Urinary bladder (tissue), 4 donors: ENCODE measurements around the gene CTBP1. TPM values are rescaled to one million over a fixed set of nuclear protein-coding genes. Genes with fewer than 3 reads are reported as not detected.

Experiments used
- DNase-seq: peaks from one replicate; pipeline ENCODE4 v3.0.0-alpha.2; 2015; ENCODE audit errors: extremely low spot score
- H3K27ac ChIP-seq: one replicate; pipeline ENCODE4 v1.5.1; 2013; ENCODE audit warnings: low read depth, mild to moderate bottlenecking, moderate library complexity
- H3K36me3 ChIP-seq: one replicate; pipeline ENCODE4 v1.6.1; 2013; ENCODE audit warnings: mild to moderate bottlenecking, moderate library complexity; ENCODE audit not compliant: insufficient read depth
- H3K4me1 ChIP-seq: one replicate; pipeline ENCODE4 v1.6.1; 2013; ENCODE audit warnings: mild to moderate bottlenecking, moderate library complexity; ENCODE audit not compliant: insufficient read depth
- H3K4me3 ChIP-seq: one replicate; pipeline ENCODE4 v1.5.1; 2013; ENCODE audit warnings: low read depth, low read length
- WGBS: extraction: QIAGEN DNeasy Blood & Tissue Kit; methylation state at CpG from one replicate; pipeline ENCODE4 v1.1.7; 2013; 5-methylcytosine and 5-hydroxymethylcytosine counted together
- polyA plus RNA-seq: library from polyadenylated mRNA; stranded (reverse); fragments of 200-250 nt; gene quantifications from one replicate; pipeline ENCODE4 v1.2.3, GENCODE V29; 2013
- total RNA-seq: library from RNA; depleted of rRNA; stranded (reverse); fragments of >200 nt; gene quantifications from one replicate; pipeline ENCODE4 v1.2.3, GENCODE V29; 2014
- donor health status: healthy with polysubstance abuse.
- donor health status: healthy.

Gene CTBP1
- total and polyA plus RNA-seq, 2 donors, result 85.9 to 140 TPM

DNA sequence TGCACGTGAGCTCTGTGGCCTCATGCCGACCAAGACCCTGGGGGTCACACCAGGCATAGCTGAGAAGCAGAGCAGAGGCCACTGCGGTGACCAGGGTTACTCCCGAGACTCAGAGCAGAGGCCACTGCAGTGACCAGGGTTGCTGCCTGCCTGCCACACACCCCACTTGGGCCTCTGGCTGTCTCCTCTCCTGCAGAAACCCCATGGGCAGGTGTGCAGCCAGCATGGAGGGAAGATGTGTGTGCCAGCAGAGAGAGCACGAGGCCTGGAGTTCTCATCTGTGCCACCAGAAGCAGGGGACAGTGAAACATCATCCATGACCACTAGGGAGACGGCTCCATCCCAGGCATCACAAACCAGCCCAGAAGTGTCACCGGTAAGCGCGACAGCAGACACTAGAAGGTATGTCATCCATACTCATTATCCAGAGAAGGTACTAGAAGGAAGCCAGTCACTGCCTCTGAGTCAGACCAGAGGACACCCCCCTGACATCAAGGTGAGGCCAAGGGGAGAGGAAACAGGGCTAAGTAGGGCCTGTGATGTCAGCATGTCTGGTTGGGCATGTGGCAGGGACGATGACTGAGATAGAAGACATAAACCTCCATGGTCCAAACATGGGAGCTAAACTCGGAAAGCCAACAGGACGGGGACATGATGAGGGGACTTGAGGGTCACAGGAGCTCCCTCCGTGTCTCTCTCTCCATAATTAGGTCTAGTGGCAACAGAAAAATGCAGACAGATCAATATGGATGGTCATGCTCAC is 52.3 kb downstream of the CTBP1 start:
- 92% methylated on average over 13 of the region's 13 CpGs for WGBS
- H3K4me3 ChIP-seq, result no peak overlapping the region
- H3K4me1 ChIP-seq, result no peaks in the 10 kb centered on the region
- no peak overlapping the region for H3K27ac ChIP-seq
- no peak for DNase-seq
- H3K36me3 ChIP-seq, result no peaks in the 10 kb centered on the region

GRCh38 chr4:1195891-1196401 is 53.0 kb downstream of the CTBP1 start:
- 84% methylated on average over 16 of the region's 16 CpGs for WGBS
- no peaks in the 10 kb centered on the region for H3K4me1 ChIP-seq
- DNase-seq, result no peak
- no peak overlapping the region for H3K27ac ChIP-seq
- no peaks in the 10 kb centered on the region for H3K36me3 ChIP-seq
- H3K4me3 ChIP-seq, result no peak overlapping the region

- Histone ChIP-seq H3K4me1 (no peaks in the 10 kb centered on the region), H3K4me3 (no peak overlapping the region), H3K27ac (peak overlapping the region; percentile 61), H3K36me3 (no peaks in the 10 kb centered on the region)
- no peak for DNase-seq
- WGBS, result 90% methylated on average over 29 of the region's 29 CpGs
Observed at GRCh38 chr4:1195109-1195671, 53.7 kb downstream of the CTBP1 start.

GRCh38 chr4:1194010-1194900 is 54.7 kb downstream of the CTBP1 start:
- no peak for DNase-seq
- Histone ChIP-seq H3K27ac (peak overlapping the region; percentile 77), H3K4me3 (no peak overlapping the region), H3K36me3 (no peaks in the 10 kb centered on the region), H3K4me1 (no peaks in the 10 kb centered on the region)
- 38% methylated on average over 52 of the region's 52 CpGs for WGBS

GRCh38 chr4:1193206-1194009 is 55.5 kb downstream of the CTBP1 start:
- peak overlapping the region; percentile 77 for H3K27ac ChIP-seq
- WGBS, result 58% methylated on average over 28 of the region's 28 CpGs
- no peaks in the 10 kb centered on the region for H3K4me1 ChIP-seq
- H3K36me3 ChIP-seq, result no peaks in the 10 kb centered on the region
- DNase-seq, result no peak
- H3K4me3 ChIP-seq, result no peak overlapping the region

DNA sequence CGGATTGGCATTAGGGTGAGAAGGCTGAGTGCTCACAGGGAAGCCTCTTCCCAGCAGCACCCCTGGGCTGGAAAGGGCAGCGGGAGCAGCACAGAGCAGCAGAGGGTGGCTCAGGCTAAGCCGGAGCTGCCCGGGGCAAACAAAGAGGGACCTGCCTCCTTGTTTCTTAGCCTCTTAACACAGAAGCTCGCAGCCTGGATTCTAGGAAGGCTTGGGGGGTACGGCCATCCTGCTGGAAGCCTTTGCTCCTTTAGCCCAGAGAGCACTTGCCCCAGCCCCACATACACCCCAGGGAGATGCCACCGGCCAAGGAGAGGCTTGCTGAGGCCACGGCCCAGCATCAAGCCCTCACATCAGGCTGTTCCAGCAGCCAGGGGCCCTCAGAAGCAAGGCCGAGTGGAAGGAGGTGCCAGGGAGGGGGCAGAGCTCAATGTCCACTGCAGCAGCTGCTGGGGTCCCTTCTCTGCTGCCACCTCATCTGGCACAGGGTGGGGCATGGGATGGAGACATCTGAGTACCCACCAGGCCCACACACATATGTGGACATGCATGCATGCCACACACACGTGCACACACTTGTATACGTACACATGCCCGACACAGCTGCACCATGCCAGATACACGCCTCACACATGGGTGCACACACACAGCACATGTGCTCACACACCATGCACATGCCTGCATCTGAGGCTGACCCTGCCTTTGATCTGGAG is 56.3 kb downstream of the CTBP1 start:
- no peak for DNase-seq

DNA sequence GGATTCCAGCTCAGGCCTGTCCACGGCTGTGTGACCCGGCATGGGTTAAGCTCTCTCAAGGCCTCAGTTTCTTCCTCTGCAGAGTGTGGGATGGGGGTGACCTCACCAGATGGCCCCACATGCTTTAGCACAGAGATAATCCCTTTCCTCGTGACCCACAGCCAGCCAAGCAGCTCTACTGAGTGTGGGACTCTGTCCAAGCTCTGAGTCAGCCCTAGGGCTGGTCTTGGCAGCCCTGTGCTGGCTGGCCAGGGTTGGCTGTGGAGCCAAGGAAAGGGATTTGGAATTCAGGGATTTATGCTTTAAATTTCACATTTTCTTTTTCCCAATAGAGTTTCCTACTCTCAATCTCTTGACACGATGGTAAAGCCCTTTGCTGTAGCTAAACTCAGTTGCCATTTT is 56.8 kb downstream of the CTBP1 start:
- Histone ChIP-seq H3K27ac (peak overlapping the region; percentile 73), H3K4me1 (no peaks in the 10 kb centered on the region), H3K4me3 (no peak overlapping the region), H3K36me3 (no peaks in the 10 kb centered on the region)
- DNase-seq, result peak; percentile 74
- WGBS, result 19% methylated on average over 4 of the region's 4 CpGs

More for the DNA sequence above, 56.3 kb downstream of the CTBP1 start:
- H3K27ac ChIP-seq, result peak overlapping the region; percentile 46
- no peaks in the 10 kb centered on the region for H3K36me3 ChIP-seq
- no peak overlapping the region for H3K4me3 ChIP-seq
- H3K4me1 ChIP-seq, result no peaks in the 10 kb centered on the region
- WGBS, result 43% methylated on average over 13 of the region's 13 CpGs

- Histone ChIP-seq H3K4me3 (no peak overlapping the region), H3K4me1 (no peaks in the 10 kb centered on the region), H3K36me3 (no peaks in the 10 kb centered on the region), H3K27ac (peak overlapping the region; percentile 73)
- 72% methylated on average over 5 of the region's 5 CpGs for WGBS
- DNase-seq, result no peak
Observed at GRCh38 chr4:1191621-1192020, 57.3 kb downstream of the CTBP1 start.

GRCh38 chr4:1187182-1187581 is 61.7 kb downstream of the CTBP1 start:
- 60% methylated on average over 1 of the region's 1 CpG for WGBS
- Histone ChIP-seq H3K27ac (no peak overlapping the region), H3K4me3 (no peak overlapping the region), H3K4me1 (no peaks in the 10 kb centered on the region), H3K36me3 (no peaks in the 10 kb centered on the region)
- no peak for DNase-seq

DNA sequence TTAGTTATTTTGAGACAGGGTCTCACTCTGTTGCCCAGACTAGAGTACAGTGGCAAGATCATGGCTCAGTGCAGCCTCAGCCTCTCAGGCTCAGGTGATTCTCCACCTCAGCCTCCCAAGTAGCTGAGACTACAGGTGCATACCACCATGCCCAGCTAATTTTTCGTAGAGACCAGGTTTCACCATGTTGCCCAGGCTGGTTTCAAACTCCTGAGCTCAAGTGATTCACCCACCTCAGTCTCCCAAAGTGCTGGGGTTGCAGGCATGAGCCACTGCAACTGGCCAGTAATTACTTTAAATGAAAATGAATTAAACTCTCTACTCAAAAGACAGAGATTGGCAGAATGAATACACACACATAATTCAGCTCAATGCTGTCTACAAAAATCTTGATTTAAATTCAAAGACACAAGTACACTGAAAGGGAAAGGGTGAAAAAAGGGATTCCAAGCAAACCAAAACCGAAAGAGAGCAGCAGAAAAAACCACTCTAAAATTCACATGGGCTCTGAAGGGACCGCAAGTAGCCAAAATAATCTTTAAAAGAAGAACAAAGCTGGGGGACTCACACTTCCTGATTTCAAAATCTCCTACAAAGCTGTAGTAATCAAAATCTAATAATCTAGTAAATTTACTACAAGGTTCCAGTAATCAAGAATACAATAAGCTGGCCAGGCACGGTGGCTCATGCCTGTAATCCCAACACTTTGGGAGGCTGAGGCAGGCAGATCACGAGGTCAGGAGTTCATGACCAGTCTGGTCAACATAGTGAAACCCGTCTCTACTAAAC is 64.8 kb downstream of the CTBP1 start:
- no peaks in the 10 kb centered on the region for H3K4me1 ChIP-seq
- 67% methylated on average over 6 of the region's 6 CpGs for WGBS
- no peak overlapping the region for H3K4me3 ChIP-seq
- no peak overlapping the region for H3K27ac ChIP-seq
- no peaks in the 10 kb centered on the region for H3K36me3 ChIP-seq
- no peak for DNase-seq

DNA sequence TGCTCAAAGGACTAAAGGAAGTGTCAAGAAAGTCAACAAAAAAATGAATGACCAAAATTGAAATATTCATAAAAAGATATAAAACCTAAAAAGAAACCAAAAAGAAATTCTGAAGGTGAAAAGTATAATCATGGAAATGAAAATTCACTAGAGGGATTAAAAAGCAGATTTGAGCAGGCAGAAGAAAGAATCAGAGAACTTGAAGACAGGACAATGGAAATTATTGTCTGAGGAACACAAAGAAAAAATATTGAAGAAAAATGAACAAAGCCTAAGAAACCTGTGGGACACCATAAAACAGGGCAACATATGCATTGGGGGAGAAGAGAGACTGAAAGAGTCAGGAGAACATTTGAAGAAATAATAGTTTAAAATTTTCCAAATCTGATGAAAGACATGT is 66.6 kb downstream of the CTBP1 start:
- H3K4me1 ChIP-seq, result no peaks in the 10 kb centered on the region
- H3K4me3 ChIP-seq, result no peak overlapping the region

GRCh38 chr4:1180663-1181062 is 68.3 kb downstream of the CTBP1 start:
- Histone ChIP-seq H3K36me3 (no peaks in the 10 kb centered on the region), H3K4me3 (no peak overlapping the region)
- no peak for DNase-seq

More for the DNA sequence above, 66.6 kb downstream of the CTBP1 start:
- no peak for DNase-seq
- Histone ChIP-seq H3K36me3 (no peaks in the 10 kb centered on the region), H3K27ac (no peak overlapping the region)

More at GRCh38 chr4:1180663-1181062, 68.3 kb downstream of the CTBP1 start:
- H3K27ac ChIP-seq, result no peak overlapping the region
- H3K4me1 ChIP-seq, result no peaks in the 10 kb centered on the region
